H1 (cell line): Measurements from ENCODE around the gene TCF7L2. TPM values are rescaled to one million over a fixed set of nuclear protein-coding genes. Genes with fewer than 3 reads are reported as not detected.

Experiments
- CTCF ChIA-PET: fragments of 300-600 bp; sonication (Branson Sonifier 250); formaldehyde crosslinking; loops from one replicate; lab custom pipeline; 2021; ENCODE audit not compliant: partially characterized antibody; lab: Charles Lee
- POLR2A ChIA-PET: fragments of 300-600 bp; sonication (Branson Sonifier 250); formaldehyde crosslinking; loops from one replicate; lab custom pipeline; 2021; ENCODE audit warnings: inconsistent platforms; ENCODE audit not compliant: partially characterized antibody; lab: Charles Lee
- DNase-seq, 2 experiments: peaks; one replicate each; pipeline versions ENCODE4 v3.0.0 to v3.0.0-alpha.2; 2010 to 2022; ENCODE audit warnings: low spot score in 2 of 2, low read depth in 1 of 2, mixed read lengths in 1 of 2
- FAIRE-seq: peaks from 2 replicates; lab custom pipeline; 2011; peaks lifted over from hg19 to GRCh38; lab: Jason Lieb, UNC
- H2AFZ ChIP-seq: 2 replicates; pipeline ENCODE4 v1.8.1; 2012; ENCODE audit warnings: low read length, inconsistent platforms
- H2AK5ac ChIP-seq: 2 replicates; pipeline ENCODE4 v1.6.1; 2013; ENCODE audit warnings: low read depth, low read length
- H2BK120ac ChIP-seq: replicated peaks from 2 replicates; pipeline ENCODE3; 2013; ENCODE audit warnings: low read depth, low read length, inconsistent platforms
- H2BK12ac ChIP-seq: 2 replicates; pipeline ENCODE4 v1.6.1; 2013; ENCODE audit warnings: low read depth, low read length
- H2BK15ac ChIP-seq: 2 replicates; pipeline ENCODE4 v1.6.1; 2013; ENCODE audit warnings: low read length
- H2BK20ac ChIP-seq: 2 replicates; pipeline ENCODE4 v1.6.1; 2013; ENCODE audit warnings: low read length
- H2BK5ac ChIP-seq: 2 replicates; pipeline ENCODE4 v1.6.1; 2013; ENCODE audit warnings: low read depth, low read length
- H3K14ac ChIP-seq: 2 replicates; pipeline ENCODE4 v1.6.1; 2013; ENCODE audit warnings: inconsistent platforms; ENCODE audit not compliant: insufficient read length
- H3K18ac ChIP-seq: 2 replicates; pipeline ENCODE4 v1.6.1; 2013; ENCODE audit warnings: low read length; ENCODE audit errors: extremely low read depth
- H3K23ac ChIP-seq: 2 replicates; pipeline ENCODE4 v1.6.1; 2013; ENCODE audit warnings: inconsistent platforms; ENCODE audit not compliant: insufficient read length
- H3K23me2 ChIP-seq: 2 replicates; pipeline ENCODE4 v1.6.1; 2013; ENCODE audit warnings: low read depth, low read length
- H3K27ac ChIP-seq: 2 replicates; pipeline ENCODE4 v1.6.1; 2011; ENCODE audit warnings: low read depth, low read length, inconsistent platforms
- H3K27me3 ChIP-seq, 4 experiments: replicated peaks in 1 of 4; 1 replicate in 1 of 4; 2 replicates in 3 of 4; pipeline versions ENCODE4 v1.6.1 to v1.8.1; 2011 to 2013; ENCODE audit warnings: low read length in 3 of 4, mild to moderate bottlenecking in 3 of 4, inconsistent platforms in 2 of 4, mixed read lengths in 2 of 4, moderate library complexity in 1 of 4; ENCODE audit not compliant: control insufficient read depth in 3 of 4, insufficient read depth in 3 of 4; ENCODE audit errors: extremely low read depth in 1 of 4
- H3K36me3 ChIP-seq, 4 experiments: 2 replicates each; pipeline versions ENCODE4 v1.6.1 to v1.8.1; 2011 to 2013; ENCODE audit warnings: mild to moderate bottlenecking in 4 of 4, low read length in 3 of 4, moderate library complexity in 2 of 4, control low read depth in 1 of 4, inconsistent platforms in 1 of 4; ENCODE audit not compliant: insufficient read depth in 4 of 4, control insufficient read depth in 2 of 4
- H3K4ac ChIP-seq: replicated peaks from 2 replicates; pipeline ENCODE3; 2013; ENCODE audit warnings: low read length, low read depth, mixed read lengths, inconsistent platforms; ENCODE audit not compliant: insufficient read length
- H3K4me1 ChIP-seq, 4 experiments: replicated peaks in 1 of 4; 1 replicate in 1 of 4; 2 replicates in 3 of 4; pipeline versions ENCODE4 v1.6.1 to v1.8.1; 2011 to 2013; ENCODE audit warnings: low read length in 3 of 4, inconsistent platforms in 2 of 4, mixed read lengths in 1 of 4; ENCODE audit not compliant: insufficient read depth in 4 of 4, control insufficient read depth in 3 of 4
- H3K4me2 ChIP-seq, 2 experiments: 2 replicates each; pipeline versions ENCODE4 v1.6.1 to v1.8.1; 2011 to 2013; ENCODE audit warnings: low read depth in 2 of 2, low read length in 2 of 2, control low read depth in 1 of 2, inconsistent platforms in 1 of 2, mild to moderate bottlenecking in 1 of 2; ENCODE audit not compliant: insufficient read depth in 1 of 2
- H3K4me3 ChIP-seq, 4 experiments: fragments of 200-600, 300-600 bp in 1 of 4; sonication (generic), shearing (Covaris generic), sonication (Bioruptor Twin) in 1 of 4; 2 replicates each; pipeline versions ENCODE4 v1.5.1 to v1.8.1; 2011 to 2016; ENCODE audit warnings: low read length in 4 of 4, low read depth in 3 of 4, control low read depth in 2 of 4, inconsistent platforms in 2 of 4, mild to moderate bottlenecking in 2 of 4, mixed read lengths in 1 of 4, moderate library complexity in 1 of 4; ENCODE audit not compliant: insufficient read depth in 2 of 4; ENCODE audit errors: extremely low read depth in 1 of 4
- H3K56ac ChIP-seq: replicated peaks from 2 replicates; pipeline ENCODE3; 2013; ENCODE audit warnings: low read depth, mild to moderate bottlenecking, mixed read lengths, low read length, inconsistent platforms; ENCODE audit not compliant: insufficient read length
- H3K79me1 ChIP-seq: 2 replicates; pipeline ENCODE4 v1.6.1; 2013; ENCODE audit warnings: low read depth, low read length, control low read depth
- H3K79me2 ChIP-seq, 2 experiments: 2 replicates each; pipeline versions ENCODE4 v1.6.1 to v1.8.1; 2012 to 2013; ENCODE audit warnings: low read length in 2 of 2, mild to moderate bottlenecking in 2 of 2, inconsistent platforms in 1 of 2; ENCODE audit not compliant: insufficient read depth in 2 of 2, control insufficient read depth in 1 of 2
- H3K9ac ChIP-seq, 4 experiments: replicated peaks in 1 of 4; 1 replicate in 1 of 4; 2 replicates in 3 of 4; pipeline versions ENCODE4 v1.6.1 to v1.8.1; 2011 to 2013; ENCODE audit warnings: low read depth in 3 of 4, low read length in 3 of 4, control low read depth in 2 of 4, mild to moderate bottlenecking in 2 of 4, moderate library complexity in 2 of 4, inconsistent platforms in 1 of 4; ENCODE audit errors: extremely low read depth in 1 of 4
- H3K9me3 ChIP-seq, 2 experiments: 2 replicates each; pipeline versions ENCODE4 v1.6.1 to v1.8.1; 2012 to 2013; ENCODE audit warnings: mild to moderate bottlenecking in 2 of 2, moderate library complexity in 2 of 2, control low read depth in 1 of 2, inconsistent platforms in 1 of 2, low read depth in 1 of 2, low read length in 1 of 2, mixed read lengths in 1 of 2; ENCODE audit not compliant: insufficient read depth in 2 of 2
- H4K20me1 ChIP-seq, 2 experiments: replicated peaks in 1 of 2; 2 replicates each; pipeline versions ENCODE3 to v1.8.1; 2011 to 2013; ENCODE audit warnings: inconsistent platforms in 2 of 2, low read length in 2 of 2, mild to moderate bottlenecking in 1 of 2; ENCODE audit not compliant: insufficient read depth in 2 of 2, control insufficient read depth in 1 of 2
- H4K5ac ChIP-seq: 2 replicates; pipeline ENCODE4 v1.6.1; 2013; ENCODE audit warnings: low read length, low read depth, mixed read lengths, inconsistent platforms; ENCODE audit not compliant: insufficient read length
- H4K8ac ChIP-seq: 2 replicates; pipeline ENCODE4 v1.8.0; 2013; ENCODE audit warnings: mild to moderate bottlenecking, moderate library complexity, low read length, inconsistent platforms; ENCODE audit not compliant: insufficient read depth; ENCODE audit errors: extremely low read depth
- H4K91ac ChIP-seq: replicated peaks from 2 replicates; pipeline ENCODE3; 2013; ENCODE audit warnings: low read length, mixed read lengths, inconsistent platforms; ENCODE audit not compliant: insufficient read length
- CHD2 ChIP-seq: IDR thresholded peaks from 2 replicates; pipeline ENCODE4 v1.6.1; 2012; ENCODE audit warnings: low read length, improper control_type of control experiment
- KDM5A ChIP-seq: fragments of 200-600 bp; IDR thresholded peaks from 2 replicates; pipeline ENCODE4 v1.7.1; 2012; ENCODE audit warnings: mild to moderate bottlenecking, low read length, inconsistent platforms, mixed read lengths
- POU5F1 ChIP-seq: IDR thresholded peaks from 2 replicates; pipeline ENCODE4 v1.6.1; 2011; ENCODE audit warnings: low read depth, mild to moderate bottlenecking, low read length, moderate library complexity
- RBBP5 ChIP-seq: IDR thresholded peaks from 2 replicates; pipeline ENCODE4 v1.7.1; 2012; ENCODE audit warnings: low read depth, mild to moderate bottlenecking, inconsistent platforms, low read length, moderate library complexity, borderline replicate concordance
- RXRA ChIP-seq: IDR thresholded peaks from 2 replicates; pipeline ENCODE4 v1.6.1; 2011; ENCODE audit warnings: low read depth, mild to moderate bottlenecking, low read length, moderate library complexity; ENCODE audit not compliant: insufficient read depth
- WGBS, 2 experiments: shearing (Covaris generic) in 1 of 2; methylation state at CpG; one replicate each; pipeline versions ENCODE4 v1.1.6 to v1.1.7; 2013 to 2015; ENCODE audit warnings: low lambda C conversion rate in 2 of 2, mixed read lengths in 2 of 2, inconsistent platforms in 1 of 2, low coverage in 1 of 2, missing lambda C conversion rate in 1 of 2; ENCODE audit not compliant: insufficient replicate concordance in 2 of 2, insufficient coverage in 1 of 2, insufficient read length in 1 of 2; ENCODE audit errors: extremely low coverage in 1 of 2, missing lambda C conversion rate in 1 of 2; 5-methylcytosine and 5-hydroxymethylcytosine counted together
- polyA plus RNA-seq, 7 experiments: library from polyadenylated mRNA; depleted of rRNA in 3 of 7; stranded (reverse) in 5 of 7; unstranded in 2 of 7; fragments of >200 nt in 5 of 7; fragments of 200-250 nt in 2 of 7; gene quantifications; 1 replicate in 5 of 7; 2 replicates in 1 of 7; 4 replicates in 1 of 7; pipeline versions ENCODE4 v1.2.1 to v1.2.3, GENCODE V29; 2011 to 2013; ENCODE audit warnings: missing spikeins in 2 of 7, mixed read lengths in 2 of 7
- total RNA-seq: library from RNA; stranded (reverse); fragmentation: NEBNext Ultra II Directional; extraction: Animal tissue kit (Norgen Biotek cat#: 25700); gene quantifications from 2 replicates; pipeline ENCODE4 v1.2.1, GENCODE V29; 2021

The TCF7L2 gene
- total and polyA plus RNA-seq, 2 of the 8 experiments (the other 6 are each of a cell fraction or from before 2014, with no cell fraction given) = 33.9 to 67.3 TPM

- H4K20me1 ChIP-seq = peaks cover 0 to 2% of the 10 kb centered on the region in 2 experiments
- peaks cover 2% of the 10 kb centered on the region; the same call in 1 of the 2 replicates for H3K79me1 ChIP-seq
- no peak for DNase-seq
- no peak overlapping the region for H2BK12ac ChIP-seq
- H4K5ac ChIP-seq = no peak overlapping the region
- no peak overlapping the region for H3K18ac ChIP-seq
- H3K4ac ChIP-seq = no peak overlapping the region
- peak overlapping the region; percentile 43; the same call in 1 of the 2 replicates for H4K8ac ChIP-seq
- H3K56ac ChIP-seq = no peak overlapping the region
- H3K79me2 ChIP-seq = peaks cover 0 to 3% of the 10 kb centered on the region in 2 experiments; a peak in 1 of 4 replicates
- CTCF ChIA-PET = interaction anchor here (0.6 to 3.3 kb wide), 20 partner anchors 9 to 595 kb away, joined by 3 to 15 read pairs (median 4); no protein-coding TSS in a partner anchor
- H4K91ac ChIP-seq = no peak overlapping the region
- no peak overlapping the region for H2BK120ac ChIP-seq
- H2AFZ ChIP-seq = no peak overlapping the region
- 71% methylated on average over 18 of the region's 20 CpGs; no CpG with 5 or more reads in 1 of the 2 experiments for whole genome bisulfite sequencing, 2 experiments
- FAIRE-seq = no peak
- H3K27ac ChIP-seq = no peak overlapping the region
- H2BK20ac ChIP-seq = no peak overlapping the region
- H3K4me1 ChIP-seq = peaks cover 11 to 40% (median 25%) of the 10 kb centered on the region in 4 experiments
- H3K4me3 ChIP-seq = no peak overlapping the region
- H3K4me2 ChIP-seq = no peak overlapping the region; a peak in 1 of 4 replicates
- H2BK5ac ChIP-seq = no peak overlapping the region; the same call in 1 of the 2 replicates
- POLR2A ChIA-PET = interaction anchor here (0.8 to 1.1 kb wide), 2 partner anchors 10 to 587 kb away, joined by 3 read pairs; no protein-coding TSS in a partner anchor
- no peaks in the 10 kb centered on the region for H3K9me3 ChIP-seq
- H3K27me3 ChIP-seq = no peaks in the 10 kb centered on the region
- TF ChIP-seq POU5F1 (no peak), RBBP5 (peak; percentile 10; the same call in 1 of the 2 replicates), RXRA (no peak), KDM5A (no peak), CHD2 (no peak)
- peaks cover 7 to 44% (median 10%) of the 10 kb centered on the region in 4 experiments; a peak in 4 of 8 replicates for H3K36me3 ChIP-seq
- no peak overlapping the region for H3K23ac ChIP-seq
- no peak overlapping the region for H3K9ac ChIP-seq
- H3K14ac ChIP-seq = no peak overlapping the region
- no peak overlapping the region for H2BK15ac ChIP-seq
- H3K23me2 ChIP-seq = no peaks in the 10 kb centered on the region; the same call in 1 of the 2 replicates
- no peak overlapping the region for H2AK5ac ChIP-seq
These were observed 215.6 kb downstream of the TCF7L2 start for GRCh38 chr10:113165673-113166072.
